K562 (cell line): Measurements from ENCODE around the gene NTN3. TPM values are rescaled to one million over a fixed set of nuclear protein-coding genes. Genes with fewer than 3 reads are reported as not detected.

Experiments
- GATAD2B ChIP-seq: fragments of 450-650 bp; IDR thresholded peaks from 2 replicates; pipeline ENCODE4 v1.6.1; 2017; ENCODE audit warnings: mild to moderate bottlenecking, borderline replicate concordance
- SIN3A ChIP-seq, 2 experiments: fragments of 150-350 bp in 1 of 2; IDR thresholded peaks; 2 replicates each; pipeline ENCODE4 v1.6.1; 2011 to 2016; ENCODE audit warnings: borderline replicate concordance in 2 of 2, low read depth in 2 of 2, low read length in 2 of 2, mild to moderate bottlenecking in 2 of 2, moderate library complexity in 2 of 2; ENCODE audit not compliant: control insufficient read depth in 1 of 2
- TCFL5 ChIP-seq: fragments of 250-450 bp; sonication (Bioruptor Pico); conservative IDR thresholded peaks from 2 replicates; pipeline ENCODE4 v1.6.1; 2021; ENCODE audit warnings: mild to moderate bottlenecking, moderate library complexity, matching md5 sums
- TFAP4 ChIP-seq: sonication (generic); formaldehyde crosslinking; IDR thresholded peaks from 2 replicates; pipeline ENCODE4 v1.8.0; 2022; ENCODE audit warnings: missing genetic modification reagents, mild to moderate bottlenecking, moderate library complexity, borderline replicate concordance
- XRCC5 ChIP-seq: fragments of 200-400 bp; formaldehyde crosslinking; IDR thresholded peaks from 2 replicates; pipeline ENCODE4 v1.6.1; 2017; ENCODE audit warnings: low read depth, mild to moderate bottlenecking, low read length
- ZBTB43 ChIP-seq: sonication (generic); formaldehyde crosslinking; IDR thresholded peaks from 2 replicates; pipeline ENCODE4 v1.8.0; 2023; ENCODE audit warnings: mild to moderate bottlenecking, missing genetic modification reagents
- ZNF165 ChIP-seq: fragments of 250-450 bp; sonication (Bioruptor Pico); IDR thresholded peaks from 2 replicates; pipeline ENCODE4 v1.4.0; 2020; ENCODE audit warnings: borderline replicate concordance
- ZNF589 ChIP-seq: fragments of 200-800 bp; sonication (Bioruptor generic); IDR thresholded peaks from 2 replicates; pipeline ENCODE4 v1.6.1; 2016; ENCODE audit warnings: low read depth, missing genetic modification characterization, missing compliant biosample characterization
- ZNF592 ChIP-seq: fragments of 450-650 bp; IDR thresholded peaks from 2 replicates; pipeline ENCODE4 v1.6.1; 2017; ENCODE audit warnings: antibody characterized with exemption, mild to moderate bottlenecking
- ZNF740 ChIP-seq, 3 experiments: fragments of 200-800 bp in 1 of 3; sonication (Bioruptor generic) in 1 of 3; sonication (generic) in 1 of 3; formaldehyde crosslinking in 1 of 3; IDR thresholded peaks; 2 replicates each; pipeline versions ENCODE4 v1.6.1 to v1.8.0; 2016 to 2022; ENCODE audit warnings: mild to moderate bottlenecking in 2 of 3, missing compliant biosample characterization in 2 of 3, missing genetic modification characterization in 2 of 3, missing genetic modification reagents in 1 of 3
- polyA plus RNA-seq, 8 experiments: library from polyadenylated mRNA; depleted of rRNA in 4 of 8; stranded (reverse) in 5 of 8; unstranded in 3 of 8; fragments of >200 nt; fragmentation: Nextera tagmentation in 2 of 8; fragmentation: Illumina TruSeq in 1 of 8; extraction: Ambion mirVana in 2 of 8; extraction: Trizol in 1 of 8; gene quantifications; 2 replicates each; pipeline versions ENCODE4 v1.2.1 to v1.2.3, GENCODE V29; 2011 to 2014; ENCODE audit warnings: inconsistent platforms in 1 of 8, missing spikeins in 1 of 8
- total RNA-seq, 7 experiments: library from RNA; depleted of rRNA in 6 of 7; stranded (reverse); fragments of >200 nt in 6 of 7; fragmentation: Illumina TruSeq in 2 of 7; extraction: Trizol in 2 of 7; gene quantifications; 2 replicates each; pipeline versions ENCODE4 v1.2.1 to v1.2.3, GENCODE V29; 2011 to 2021; ENCODE audit warnings: low replicate concordance in 1 of 7
- TF ChIP-seq, protein P1 (sequence below): IDR thresholded peaks from 2 replicates; pipeline ENCODE4 v1.6.1; 2011; ENCODE audit warnings: borderline replicate concordance, low read depth, mild to moderate bottlenecking, moderate library complexity, low read length; ENCODE audit not compliant: insufficient read depth, poor library complexity, severe bottlenecking
- TF ChIP-seq, protein P2 (sequence below): fragments of 250-450 bp; sonication (Bioruptor Pico); IDR thresholded peaks from 2 replicates; pipeline ENCODE4 v1.5.0; 2021

Gene NTN3
- total and polyA plus RNA-seq, 9 of the 15 experiments (the other 6 are each of a cell fraction or from before 2014, with no cell fraction given): not detected

GRCh38 chr16:2473999-2474876 lies 3.1 kb downstream of the NTN3 start (continued):
- TF ChIP-seq ZNF592: peak; percentile 71; the same call in 1 of the 2 replicates
- TF ChIP-seq GATAD2B: no peak
- TF ChIP-seq ZNF589: no peak
- 0 out of 2 replicates have a peak, but pooled peaks have one; percentile 30 for TF ChIP-seq ZNF165 (CRISPR knock-in tag)
- TF ChIP-seq, protein P1, sequence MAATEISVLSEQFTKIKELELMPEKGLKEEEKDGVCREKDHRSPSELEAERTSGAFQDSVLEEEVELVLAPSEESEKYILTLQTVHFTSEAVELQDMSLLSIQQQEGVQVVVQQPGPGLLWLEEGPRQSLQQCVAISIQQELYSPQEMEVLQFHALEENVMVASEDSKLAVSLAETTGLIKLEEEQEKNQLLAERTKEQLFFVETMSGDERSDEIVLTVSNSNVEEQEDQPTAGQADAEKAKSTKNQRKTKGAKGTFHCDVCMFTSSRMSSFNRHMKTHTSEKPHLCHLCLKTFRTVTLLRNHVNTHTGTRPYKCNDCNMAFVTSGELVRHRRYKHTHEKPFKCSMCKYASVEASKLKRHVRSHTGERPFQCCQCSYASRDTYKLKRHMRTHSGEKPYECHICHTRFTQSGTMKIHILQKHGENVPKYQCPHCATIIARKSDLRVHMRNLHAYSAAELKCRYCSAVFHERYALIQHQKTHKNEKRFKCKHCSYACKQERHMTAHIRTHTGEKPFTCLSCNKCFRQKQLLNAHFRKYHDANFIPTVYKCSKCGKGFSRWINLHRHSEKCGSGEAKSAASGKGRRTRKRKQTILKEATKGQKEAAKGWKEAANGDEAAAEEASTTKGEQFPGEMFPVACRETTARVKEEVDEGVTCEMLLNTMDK: peak; percentile 92
- peak; percentile 32 to 66; a peak in 1 of 4 replicates for TF ChIP-seq SIN3A (IDR thresholded peaks at IDR 0.05; ENCODE audit: borderline replicate concordance in 2 of 2, control insufficient read depth in 1 of 2, low read depth in 2 of 2, low read length in 2 of 2)
- TF ChIP-seq ZBTB43 (CRISPR knock-in tag): no peak
- TF ChIP-seq ZNF740 (CRISPR knock-in tag; IDR thresholded peaks at IDR 0.05): peak; percentile 60
- peak in 1 of 2 experiments; percentile 77; a peak in 2 of 4 replicates for TF ChIP-seq ZNF740 (tag; IDR thresholded peaks at IDR 0.05)
- no peak; the same call in 1 of the 2 replicates for TF ChIP-seq TFAP4 (CRISPR knock-in tag)
- TF ChIP-seq TCFL5: no peak
- no peak for TF ChIP-seq XRCC5
- TF ChIP-seq, protein P2, sequence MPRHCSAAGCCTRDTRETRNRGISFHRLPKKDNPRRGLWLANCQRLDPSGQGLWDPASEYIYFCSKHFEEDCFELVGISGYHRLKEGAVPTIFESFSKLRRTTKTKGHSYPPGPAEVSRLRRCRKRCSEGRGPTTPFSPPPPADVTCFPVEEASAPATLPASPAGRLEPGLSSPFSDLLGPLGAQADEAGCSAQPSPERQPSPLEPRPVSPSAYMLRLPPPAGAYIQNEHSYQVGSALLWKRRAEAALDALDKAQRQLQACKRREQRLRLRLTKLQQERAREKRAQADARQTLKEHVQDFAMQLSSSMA (CRISPR knock-in tag): no peak
